GM19193 (cell line): ENCODE measurements around the gene SLC1A7.

Experiments used
- POLR2A ChIP-seq: IDR thresholded peaks from 4 replicates; pipeline ENCODE4 v1.6.1; 2011; ENCODE audit not compliant: insufficient read depth, insufficient read length; ENCODE audit errors: extremely low read depth

Gene SLC1A7

DNA sequence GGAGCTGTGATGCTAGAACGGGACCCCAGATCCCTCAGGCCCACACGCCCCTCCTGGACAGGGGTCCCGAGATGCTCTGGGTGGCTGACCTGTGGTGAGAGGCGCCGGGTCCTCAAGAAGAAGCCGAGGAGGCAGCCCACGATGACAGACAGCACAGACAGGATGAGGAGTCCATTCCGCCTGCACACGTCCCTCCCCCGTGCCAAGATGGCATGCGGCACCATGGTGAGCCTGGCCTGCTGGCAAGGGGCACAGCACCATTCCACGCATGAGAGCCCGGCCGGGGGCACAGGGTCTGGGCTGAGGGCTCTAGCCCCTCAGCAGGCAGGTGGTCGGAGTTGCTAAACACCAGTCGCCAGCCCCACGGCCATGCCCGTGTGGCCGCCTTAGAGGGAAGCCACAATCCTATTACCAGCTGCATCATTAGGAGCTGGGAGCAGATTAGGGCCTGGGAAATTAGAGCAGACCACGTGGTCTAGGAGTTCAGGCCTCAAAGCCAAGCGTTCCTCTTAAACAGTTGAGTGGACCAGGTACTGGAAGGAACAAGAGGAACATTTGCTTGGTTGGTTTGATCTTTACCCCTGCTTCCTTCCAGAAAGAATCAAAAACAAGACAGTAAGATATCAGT, at the start of gene SLC1A7:
SLC1A7 (minus strand) TSS at position 413 of the 628 bp plus-strand sequence; CDS start at position 224, 189 bp downstream.
- TF ChIP-seq POLR2A, result no peak

DNA sequence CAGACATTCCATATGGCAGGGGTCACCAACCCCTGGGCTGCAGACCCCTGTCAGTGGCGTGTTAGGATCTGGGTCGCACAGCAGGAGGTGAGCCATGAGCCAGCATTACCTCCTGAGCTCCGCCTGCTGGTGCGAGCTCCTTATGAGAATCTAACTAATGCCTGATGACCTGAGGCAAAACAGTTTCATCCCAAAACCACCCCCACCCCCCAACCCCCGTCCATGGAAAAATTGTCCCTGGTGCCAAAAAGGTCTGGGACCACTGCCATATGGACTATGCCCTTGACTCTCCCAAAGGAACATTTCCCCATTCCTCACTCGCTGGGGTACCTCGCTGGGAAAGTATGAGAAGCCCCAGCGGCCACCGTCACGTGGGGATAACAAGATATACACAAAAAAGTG, 47.8 kb upstream of the SLC1A7 start:
- no peak for TF ChIP-seq POLR2A

DNA sequence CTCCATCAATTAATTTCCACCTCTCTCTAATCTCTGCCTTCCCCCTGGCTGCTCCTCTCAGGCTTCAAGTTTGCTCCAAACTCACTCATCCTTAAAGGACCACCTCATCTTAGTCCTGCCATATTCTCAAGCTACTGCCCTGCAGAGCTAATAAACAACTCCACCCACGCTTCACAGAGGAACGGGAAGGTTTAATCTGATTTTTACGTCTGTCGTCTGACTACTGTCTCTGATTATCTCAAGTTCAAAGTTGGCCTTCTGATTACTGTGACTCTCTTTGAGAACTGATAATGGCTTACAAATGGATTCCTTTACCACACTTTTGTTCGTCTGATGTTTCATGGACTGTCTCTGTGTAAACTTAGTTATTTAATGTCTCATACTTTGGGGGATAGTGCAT, 46.6 kb upstream of the SLC1A7 start:
- no peak for TF ChIP-seq POLR2A

DNA sequence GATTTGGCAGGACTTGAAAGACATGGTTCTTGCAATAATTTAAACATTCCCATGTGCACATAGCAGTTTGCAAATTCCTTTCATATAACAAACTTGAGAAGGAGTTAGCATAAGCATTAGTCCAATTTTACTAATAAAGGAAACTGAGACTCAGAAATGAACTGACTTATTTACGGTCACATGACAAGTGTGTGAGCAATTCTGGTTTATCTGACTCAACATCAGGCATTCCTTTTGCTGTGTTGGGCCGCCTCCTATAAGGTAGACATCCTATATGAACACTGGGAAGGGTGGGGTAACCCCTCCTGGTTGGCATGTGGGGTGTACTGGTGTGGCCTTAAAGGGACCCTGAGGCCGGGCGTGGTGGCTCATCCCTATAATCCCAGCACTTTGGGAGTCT, 45.7 kb upstream of the SLC1A7 start:
- TF ChIP-seq POLR2A, result no peak

DNA sequence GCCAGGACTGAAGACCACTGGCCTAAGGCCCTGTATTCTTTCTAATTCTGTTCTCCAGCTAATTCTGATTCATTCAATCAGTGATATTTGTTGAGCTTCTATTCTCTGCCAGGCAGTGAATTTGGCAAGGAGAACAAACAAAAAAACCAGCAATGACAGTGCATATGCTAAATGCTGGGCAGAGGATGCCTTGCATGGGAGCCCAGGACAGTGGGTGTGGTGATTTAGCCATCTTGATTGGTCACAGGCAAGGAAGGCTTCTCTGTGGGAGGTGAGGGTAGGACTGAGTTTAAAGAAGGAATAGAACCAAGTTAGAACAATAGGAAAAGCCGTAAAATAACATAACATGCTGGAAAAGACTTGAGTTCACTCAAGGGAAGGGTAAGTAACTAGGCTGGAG, 45.0 kb upstream of the SLC1A7 start:
- no peak for TF ChIP-seq POLR2A

DNA sequence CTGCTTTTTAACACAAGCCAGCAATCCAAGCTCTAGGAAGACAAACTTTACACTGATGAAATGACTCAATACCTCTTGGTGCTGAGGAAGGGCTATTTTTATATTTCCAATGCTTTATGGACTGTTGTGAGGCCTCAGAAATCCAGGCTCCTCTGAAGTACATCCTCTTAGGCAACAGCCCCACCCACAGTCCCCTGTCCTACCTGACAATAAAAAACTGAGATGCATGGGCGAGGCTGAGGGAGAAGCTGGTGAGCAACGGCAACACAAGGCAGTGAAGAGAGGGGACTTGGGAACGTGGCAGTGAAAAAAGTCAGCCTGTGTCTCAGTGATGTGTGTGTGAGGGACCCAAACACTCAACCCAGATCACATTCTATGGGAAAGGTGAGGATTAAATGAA, 44.1 kb upstream of the SLC1A7 start:
- TF ChIP-seq POLR2A, result no peak

DNA sequence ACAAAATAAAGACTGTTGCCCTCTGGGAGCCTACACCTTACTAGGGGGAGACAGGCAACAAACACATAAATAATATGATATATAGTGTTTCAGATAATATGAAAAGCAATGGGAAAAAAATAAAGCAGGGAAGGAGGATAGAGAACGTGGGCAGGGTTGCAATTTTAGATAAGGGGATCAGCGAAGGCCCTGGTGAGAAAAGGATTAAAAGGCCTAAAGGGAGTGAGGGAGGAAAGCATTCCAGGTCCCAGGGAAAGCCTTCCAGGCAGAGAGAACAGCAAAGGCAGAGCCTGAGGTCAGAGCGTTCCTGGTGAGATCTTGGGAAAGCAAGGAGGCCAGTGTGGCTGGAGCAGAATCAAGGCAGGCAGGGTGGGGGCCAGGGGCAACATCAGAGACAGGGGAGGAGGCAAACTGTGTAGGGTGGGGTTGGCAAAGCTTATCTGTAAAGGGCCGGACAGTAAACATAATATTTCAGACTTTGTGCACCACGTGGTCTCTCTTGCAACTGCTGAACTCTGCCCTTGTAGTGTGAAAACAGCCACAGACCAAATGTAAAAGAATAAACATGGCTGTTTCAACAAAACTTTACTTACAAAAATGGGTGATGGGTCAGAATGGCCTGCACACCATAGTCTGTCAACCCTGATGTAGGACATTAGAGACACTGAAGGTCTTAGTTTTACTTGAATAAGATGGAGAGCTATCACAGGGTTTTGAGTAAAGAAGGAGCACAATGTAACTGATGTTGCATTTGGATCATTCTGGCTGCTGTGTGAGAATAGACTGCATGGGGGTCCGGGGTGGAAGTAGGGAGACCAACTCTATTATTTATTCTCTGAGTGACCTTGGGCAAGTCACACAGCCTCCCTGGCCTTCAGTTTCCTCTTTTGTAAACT, 40.9 kb upstream of the SLC1A7 start:
- no peak for TF ChIP-seq POLR2A

DNA sequence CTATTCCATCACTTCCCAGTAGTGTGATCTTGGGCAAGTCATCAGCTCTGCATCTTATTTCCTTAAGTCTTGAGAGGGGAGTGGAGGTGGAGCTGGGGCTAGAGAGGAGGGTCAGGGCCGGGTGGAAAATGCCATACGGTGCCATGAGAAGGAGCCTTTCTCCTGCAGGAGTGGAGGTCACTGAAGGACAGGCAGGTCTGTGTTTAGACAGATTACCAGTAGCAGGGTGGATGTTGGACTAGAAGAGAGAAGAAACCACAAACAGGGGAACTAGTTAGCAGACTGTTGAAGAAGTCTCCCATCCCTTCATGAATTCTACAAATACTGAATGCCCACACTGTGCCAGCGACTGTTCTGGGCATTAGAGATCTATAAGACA, 40.3 kb upstream of the SLC1A7 start:
- no peak for TF ChIP-seq POLR2A

DNA sequence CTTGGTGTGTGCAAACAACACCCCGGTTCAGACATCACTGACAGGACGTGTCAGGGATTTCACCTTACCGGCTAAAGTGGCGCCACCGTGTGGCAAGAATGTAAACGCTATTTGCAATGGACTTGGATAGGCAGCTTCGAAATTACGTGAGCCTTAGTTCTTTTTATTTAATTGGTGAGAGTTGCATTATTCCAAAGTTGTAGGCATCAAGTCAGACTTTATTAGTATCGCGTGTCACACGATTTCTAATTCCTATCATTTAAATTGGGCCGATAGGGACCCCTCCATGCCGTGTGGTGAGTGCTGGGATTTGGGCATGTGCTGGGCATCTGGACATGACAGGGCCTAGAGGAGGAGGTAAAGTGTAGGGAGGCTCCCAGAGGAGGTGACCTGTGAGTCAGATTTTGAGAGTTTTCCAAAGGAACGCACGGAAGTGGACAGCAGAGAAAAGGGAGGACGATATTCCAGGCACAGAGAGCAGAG, 39.7 kb upstream of the SLC1A7 start:
- no peak for TF ChIP-seq POLR2A

DNA sequence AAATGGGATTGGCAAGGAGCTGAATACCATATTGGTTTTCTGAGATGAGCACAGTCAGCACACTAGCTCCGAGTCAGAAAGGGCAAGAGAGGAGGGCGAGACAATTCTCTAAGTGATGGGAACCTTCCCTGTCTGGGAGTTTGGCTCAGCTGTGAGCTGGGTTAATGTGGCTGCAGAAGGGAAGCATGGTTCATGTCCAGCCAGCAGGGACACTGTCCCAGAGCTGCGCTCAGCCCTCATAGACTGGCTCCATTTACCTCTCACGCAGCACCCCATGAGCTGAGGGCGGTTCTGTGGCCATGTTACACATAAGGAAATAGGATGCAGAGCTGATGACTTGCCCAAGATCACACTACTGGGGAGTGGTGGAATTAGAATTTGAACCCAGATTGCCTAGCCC, 38.5 kb upstream of the SLC1A7 start:
- TF ChIP-seq POLR2A, result no peak

DNA sequence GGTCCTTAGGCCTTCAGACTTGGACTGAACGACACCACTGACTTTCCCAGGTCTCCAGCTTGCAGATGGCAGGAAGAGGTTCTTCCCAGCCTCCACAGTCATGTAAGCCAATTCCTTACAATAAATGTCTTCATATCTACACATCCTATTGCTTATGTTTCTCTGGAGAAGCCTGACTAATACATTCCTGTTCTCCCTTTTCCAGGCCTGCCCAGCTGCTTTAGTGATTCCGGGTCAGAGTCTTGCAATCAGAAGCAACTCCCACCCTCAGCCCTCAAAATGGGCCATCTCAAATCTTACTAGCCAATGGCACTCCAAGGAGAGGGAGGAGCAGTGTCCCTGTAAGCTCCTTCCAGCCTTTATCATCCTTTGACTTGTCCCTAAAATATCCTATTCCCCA, 37.8 kb upstream of the SLC1A7 start:
- TF ChIP-seq POLR2A, result no peak

DNA sequence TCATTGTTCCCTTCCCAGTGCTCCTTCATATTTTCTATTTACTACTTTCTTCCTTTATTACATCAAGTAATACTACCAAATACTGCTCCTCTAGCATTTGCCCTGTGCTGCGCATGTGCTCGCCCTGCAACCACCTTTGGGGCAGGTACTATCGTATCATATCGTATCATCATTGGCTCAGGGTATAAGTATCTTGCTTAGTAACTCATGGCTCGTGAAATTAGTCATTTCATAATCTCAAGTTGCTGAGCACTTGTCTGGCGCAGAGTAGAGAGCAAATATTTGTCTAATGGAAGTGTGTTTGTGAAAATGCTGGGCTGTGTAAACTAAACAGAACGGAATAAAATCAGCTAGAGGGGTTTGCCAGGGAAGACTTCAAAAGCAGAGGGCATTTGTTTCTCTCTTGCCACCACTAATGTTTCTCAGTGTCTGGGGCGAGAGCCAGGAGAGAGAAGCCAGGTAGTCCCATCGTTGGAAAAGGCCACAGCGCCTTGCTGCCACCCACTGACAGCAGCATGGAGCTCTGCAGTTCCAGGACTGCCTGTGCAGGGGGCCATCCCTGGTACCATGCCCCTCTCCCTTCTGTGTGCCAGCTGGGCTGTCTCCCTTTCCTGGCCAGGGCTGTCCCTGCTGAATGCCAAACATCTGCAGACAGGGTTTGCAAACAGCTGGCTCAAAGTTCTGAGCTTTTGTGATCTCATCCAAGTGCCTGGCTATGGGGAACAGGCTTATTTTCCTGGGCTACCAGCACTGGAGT, 34.2 kb upstream of the SLC1A7 start:
- TF ChIP-seq POLR2A, result no peak

DNA sequence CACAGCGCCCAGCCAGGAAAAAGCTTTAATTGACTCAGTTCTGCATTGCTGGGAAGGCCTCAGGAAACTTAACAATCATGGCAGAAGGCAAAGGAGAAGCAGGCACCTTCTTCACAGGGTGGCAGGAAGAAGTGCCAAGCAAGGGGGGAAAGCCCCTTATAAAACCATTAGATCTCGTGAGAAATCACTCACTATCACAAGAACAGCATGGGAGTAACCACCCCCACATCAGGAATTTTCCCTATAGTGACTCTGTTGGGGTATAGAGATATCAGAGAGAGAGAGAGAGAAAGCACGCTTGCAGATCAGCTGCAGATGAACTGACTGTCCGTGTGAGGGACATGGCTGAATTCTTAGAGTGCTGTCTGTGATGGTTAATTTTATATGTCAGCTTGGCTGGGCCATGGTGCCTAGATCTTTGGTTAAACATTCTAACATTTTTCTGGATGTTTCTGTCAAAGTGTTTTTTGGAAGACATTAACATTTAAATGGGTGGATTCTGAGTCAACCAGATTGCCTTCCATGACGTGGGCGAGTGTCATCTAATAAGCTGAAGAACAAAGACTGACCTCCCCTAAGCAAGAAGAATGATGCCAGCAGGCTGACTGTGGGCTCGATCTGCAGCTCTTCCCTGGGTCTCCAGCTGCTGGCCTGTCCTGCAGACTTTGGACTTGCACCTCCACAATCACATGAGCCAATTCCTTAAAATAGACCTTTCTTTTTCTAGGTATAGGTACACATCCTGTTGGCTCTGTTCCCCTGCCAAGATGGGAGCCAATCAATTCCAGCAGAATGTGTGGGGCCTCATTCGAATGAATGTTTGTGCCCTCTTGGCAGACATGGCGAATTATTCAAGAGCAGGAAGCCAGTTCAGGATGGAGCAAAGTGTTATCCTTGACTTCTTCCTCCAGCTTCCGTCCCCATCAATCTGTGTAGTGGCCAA, 32.8 kb upstream of the SLC1A7 start:
- no peak for TF ChIP-seq POLR2A

DNA sequence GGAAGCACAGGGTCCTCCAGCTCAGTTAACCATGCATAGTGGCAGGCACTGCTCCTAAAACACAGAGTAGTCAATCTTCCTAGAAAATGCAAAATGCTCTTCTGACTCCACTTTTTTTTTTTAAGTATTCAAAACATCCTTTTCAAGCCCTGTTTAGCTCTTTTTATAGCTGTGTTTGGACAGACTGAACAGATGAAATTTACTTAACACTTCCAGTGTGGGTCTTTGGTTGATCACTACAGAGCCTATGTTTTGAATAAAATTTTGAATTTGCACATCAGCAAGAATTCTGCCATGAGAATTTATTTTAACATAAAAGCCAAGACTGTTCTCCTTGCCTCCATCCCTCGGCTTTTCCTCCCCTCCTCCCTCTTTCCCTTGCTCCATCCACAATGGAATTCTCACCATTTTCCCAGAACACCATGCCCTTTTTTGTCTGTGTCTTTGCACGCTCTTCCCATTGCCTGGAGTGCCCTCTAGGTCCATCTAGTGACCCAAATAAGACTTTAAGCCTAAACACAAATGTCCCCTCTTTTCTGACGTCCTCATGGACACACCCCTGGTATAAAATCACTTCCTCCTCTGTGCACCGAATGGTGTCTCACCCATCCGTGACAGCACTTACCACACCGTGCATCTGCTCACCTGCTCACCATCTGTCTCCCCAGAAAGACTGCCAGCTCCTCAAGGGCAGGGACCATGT, 30.1 kb upstream of the SLC1A7 start:
- no peak for TF ChIP-seq POLR2A

DNA sequence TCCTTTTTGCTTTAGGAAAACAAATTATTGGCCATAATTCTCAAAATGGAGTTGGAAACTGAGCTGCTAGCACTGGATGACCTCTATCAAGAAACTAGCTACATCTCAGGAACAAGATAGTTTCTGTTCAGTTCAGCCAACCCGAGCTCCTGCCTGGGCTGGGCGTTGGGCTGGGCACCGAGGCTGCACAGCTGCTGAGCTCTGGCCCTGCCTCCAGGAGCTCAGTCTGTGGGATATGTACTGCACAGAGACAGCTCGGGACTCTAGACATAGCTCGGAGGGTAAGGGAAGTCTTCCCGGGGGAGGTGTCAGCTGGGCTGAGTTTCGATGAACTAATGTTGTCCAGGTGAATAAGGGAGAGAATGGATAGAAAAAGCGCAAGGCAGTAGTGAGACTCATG, 24.5 kb upstream of the SLC1A7 start:
- no peak for TF ChIP-seq POLR2A

DNA sequence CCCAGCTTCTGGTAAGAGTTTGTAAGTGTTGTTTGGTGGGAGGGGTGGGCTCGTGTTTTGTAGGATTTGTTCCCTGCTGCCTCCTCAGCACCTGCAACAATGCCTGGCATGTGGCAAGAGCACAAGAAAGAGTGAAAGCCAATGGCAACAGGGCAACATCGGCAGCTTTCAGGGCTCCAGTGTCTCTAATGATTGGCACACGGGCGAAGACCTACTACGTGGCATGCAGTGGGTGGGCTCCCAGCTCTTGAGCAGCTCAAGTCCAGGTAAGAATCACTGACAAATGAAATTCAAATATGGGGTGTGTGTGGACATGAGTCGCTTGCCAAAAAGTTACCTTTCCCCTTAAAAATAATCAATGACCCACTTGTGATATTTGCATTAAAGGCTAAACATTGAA, 23.9 kb upstream of the SLC1A7 start:
- TF ChIP-seq POLR2A, result no peak
